ENCODE data around the gene BBS9. TPM values are rescaled to one million over a fixed set of nuclear protein-coding genes. Genes with fewer than 3 reads are reported as not detected.

Gene BBS9
- total and polyA plus RNA-seq, 2 donors from 2014 or later = 9.0 to 23.4 TPM

- Histone ChIP-seq H3K9me3 (ENCODE audit: control insufficient read depth in 2 of 3, insufficient read depth in 1 of 3, low read length in 3 of 3) (no peaks in the 10 kb centered on the region), H3K4me1 (ENCODE audit: control insufficient read depth in 2 of 3, insufficient read depth in 2 of 3, low read depth in 1 of 3, low read length in 3 of 3) (no peaks in the 10 kb centered on the region), H3K27me3 (ENCODE audit: control insufficient read depth, insufficient read depth, low read length) (no peaks in the 10 kb centered on the region), H3K36me3 (ENCODE audit: control insufficient read depth in 2 of 3, insufficient read depth in 3 of 3, low read length in 3 of 3) (no peaks in the 10 kb centered on the region), H3K4me3 (ENCODE audit: low read length in 3 of 3) (no peak overlapping the region), H3K9ac (ENCODE audit: low read length in 3 of 3) (no peak overlapping the region), H3K27ac (ENCODE audit: low read depth in 2 of 2, low read length in 2 of 2) (no peak overlapping the region)
- TF ChIP-seq CTCF (IDR thresholded peaks at IDR 0.05; ENCODE audit: borderline replicate concordance, extremely low read depth, insufficient read depth) = no peak
- intact Hi-C loops (cut with DNase I) = no loop called here
- no peak for DNase-seq
- FAIRE-seq = no peak
These were observed 103.3 kb downstream of the BBS9 start for GRCh38 chr7:33232632-33233145.

DNA sequence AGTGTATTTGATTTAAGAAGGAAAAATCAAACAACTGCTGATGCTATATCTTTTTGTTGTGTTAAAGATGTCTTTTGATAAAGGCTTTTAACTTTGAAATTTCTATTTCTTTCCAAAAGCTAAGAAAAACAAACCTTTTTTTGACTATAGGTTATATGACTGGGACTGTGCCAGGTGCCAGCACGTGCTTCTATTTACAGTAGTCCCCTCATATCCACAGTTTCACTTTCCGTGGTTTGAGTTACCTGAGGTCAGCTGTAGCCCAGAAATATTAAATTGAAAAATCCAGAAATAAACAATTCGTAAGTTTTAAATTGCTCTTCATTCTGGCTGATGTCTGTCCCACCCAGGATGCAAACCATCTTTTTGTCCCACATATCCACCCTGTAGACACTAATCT lies 104.3 kb downstream of the BBS9 start:
- no peaks in the 10 kb centered on the region for H3K9me3 ChIP-seq (ENCODE audit: control insufficient read depth in 2 of 3, insufficient read depth in 1 of 3, low read length in 3 of 3)
- no peak for TF ChIP-seq CTCF (IDR thresholded peaks at IDR 0.05; ENCODE audit: borderline replicate concordance, extremely low read depth, insufficient read depth)
- H3K27me3 ChIP-seq (ENCODE audit: control insufficient read depth, insufficient read depth, low read length) = no peaks in the 10 kb centered on the region
- FAIRE-seq (no peak), DNase-seq (no peak)
- intact Hi-C loops (cut with DNase I) = no loop called here
- H3K4me1 ChIP-seq (ENCODE audit: control insufficient read depth in 2 of 3, insufficient read depth in 2 of 3, low read depth in 1 of 3, low read length in 3 of 3) = no peaks in the 10 kb centered on the region
- H3K4me3 ChIP-seq (ENCODE audit: low read length in 3 of 3) = no peak overlapping the region
- H3K36me3 ChIP-seq (ENCODE audit: control insufficient read depth in 2 of 3, insufficient read depth in 3 of 3, low read length in 3 of 3) = no peaks in the 10 kb centered on the region
- H3K27ac ChIP-seq (ENCODE audit: low read depth in 2 of 2, low read length in 2 of 2) = no peak overlapping the region
- H3K9ac ChIP-seq (ENCODE audit: low read length in 3 of 3) = no peak overlapping the region

DNA sequence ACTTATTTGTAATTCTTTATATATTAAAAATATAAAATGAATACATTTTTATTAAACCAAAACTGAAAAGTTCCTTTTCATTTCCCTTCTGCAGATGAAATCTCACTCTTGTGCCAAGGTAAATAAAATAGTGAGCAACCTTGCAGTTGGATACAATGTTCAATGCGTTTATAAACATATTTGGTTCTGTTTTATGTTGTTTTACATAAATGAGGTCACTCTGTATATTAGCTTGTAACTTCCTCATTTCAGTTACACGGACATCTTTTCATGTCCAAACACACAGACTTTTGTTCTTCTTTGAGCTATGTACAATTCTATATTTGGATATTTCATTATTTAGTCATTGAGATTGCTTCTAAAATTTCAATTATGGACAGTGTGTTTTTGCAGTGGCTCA lies 107.7 kb downstream of the BBS9 start:
- no peak for TF ChIP-seq CTCF (IDR thresholded peaks at IDR 0.05; ENCODE audit: borderline replicate concordance, extremely low read depth, insufficient read depth)
- no peaks in the 10 kb centered on the region for H3K4me1 ChIP-seq (ENCODE audit: control insufficient read depth in 2 of 3, insufficient read depth in 2 of 3, low read depth in 1 of 3, low read length in 3 of 3)
- DNase-seq (no peak), FAIRE-seq (no peak)
- no peak overlapping the region for H3K4me3 ChIP-seq (ENCODE audit: low read length in 3 of 3)
- no peaks in the 10 kb centered on the region for H3K9me3 ChIP-seq (ENCODE audit: control insufficient read depth in 2 of 3, insufficient read depth in 1 of 3, low read length in 3 of 3)
- intact Hi-C loops (cut with DNase I) = no loop called here
- no peaks in the 10 kb centered on the region for H3K36me3 ChIP-seq (ENCODE audit: control insufficient read depth in 2 of 3, insufficient read depth in 3 of 3, low read length in 3 of 3)
- no peaks in the 10 kb centered on the region for H3K27me3 ChIP-seq (ENCODE audit: control insufficient read depth, insufficient read depth, low read length)
- no peak overlapping the region for H3K27ac ChIP-seq (ENCODE audit: low read depth in 2 of 2, low read length in 2 of 2)
- H3K9ac ChIP-seq (ENCODE audit: low read length in 3 of 3) = no peak overlapping the region

DNA sequence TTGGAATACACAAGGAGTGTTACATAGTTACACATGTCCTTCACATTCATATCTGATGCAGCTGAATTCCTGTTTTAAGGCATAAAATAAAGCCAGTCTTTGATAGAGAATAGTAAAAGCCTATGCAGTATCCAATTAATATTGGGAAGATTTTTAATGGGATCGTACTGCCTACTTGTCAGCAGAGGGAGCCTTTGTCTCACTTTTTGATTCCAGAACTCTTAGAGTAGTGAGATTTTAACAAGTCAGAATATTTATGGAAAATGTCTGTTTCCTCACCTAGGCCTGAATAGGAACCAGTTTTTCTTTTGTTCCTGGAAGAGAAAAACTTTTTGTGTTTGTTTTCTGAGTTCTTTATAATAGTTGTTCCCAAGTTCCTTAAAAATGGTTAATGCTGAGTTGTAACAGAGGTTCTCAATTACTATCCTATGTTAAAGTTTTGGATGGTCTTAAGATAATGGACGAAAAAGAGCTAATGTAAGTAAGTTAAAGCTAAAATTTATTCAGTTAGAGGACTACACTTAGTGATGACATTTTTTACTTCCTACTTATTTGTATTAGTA lies 114.0 kb downstream of the BBS9 start:
- DNase-seq (peak in 2 of 5 donors; percentile 72 to 82), FAIRE-seq (peak; percentile 84)
- no peaks in the 10 kb centered on the region for H3K27me3 ChIP-seq (ENCODE audit: control insufficient read depth, insufficient read depth, low read length)
- no peak overlapping the region for H3K4me3 ChIP-seq (ENCODE audit: low read length in 3 of 3)
- peak; percentile 66 for TF ChIP-seq CTCF (IDR thresholded peaks at IDR 0.05; ENCODE audit: borderline replicate concordance, extremely low read depth, insufficient read depth)
- no peaks in the 10 kb centered on the region for H3K36me3 ChIP-seq (ENCODE audit: control insufficient read depth in 2 of 3, insufficient read depth in 3 of 3, low read length in 3 of 3)
- intact Hi-C loops (cut with DNase I) = no loop called here
- H3K27ac ChIP-seq (ENCODE audit: low read depth in 2 of 2, low read length in 2 of 2) = no peak overlapping the region
- H3K4me1 ChIP-seq (ENCODE audit: control insufficient read depth in 2 of 3, insufficient read depth in 2 of 3, low read depth in 1 of 3, low read length in 3 of 3) = peaks cover 0 to 4% (median 0%) of the 10 kb centered on the region in 3 donors
- no peak overlapping the region for H3K9ac ChIP-seq (ENCODE audit: low read length in 3 of 3)
- no peaks in the 10 kb centered on the region for H3K9me3 ChIP-seq (ENCODE audit: control insufficient read depth in 2 of 3, insufficient read depth in 1 of 3, low read length in 3 of 3)

Measured in kidney (tissue), 14 donors.